ENCODE data around the gene NXT1.

DNA sequence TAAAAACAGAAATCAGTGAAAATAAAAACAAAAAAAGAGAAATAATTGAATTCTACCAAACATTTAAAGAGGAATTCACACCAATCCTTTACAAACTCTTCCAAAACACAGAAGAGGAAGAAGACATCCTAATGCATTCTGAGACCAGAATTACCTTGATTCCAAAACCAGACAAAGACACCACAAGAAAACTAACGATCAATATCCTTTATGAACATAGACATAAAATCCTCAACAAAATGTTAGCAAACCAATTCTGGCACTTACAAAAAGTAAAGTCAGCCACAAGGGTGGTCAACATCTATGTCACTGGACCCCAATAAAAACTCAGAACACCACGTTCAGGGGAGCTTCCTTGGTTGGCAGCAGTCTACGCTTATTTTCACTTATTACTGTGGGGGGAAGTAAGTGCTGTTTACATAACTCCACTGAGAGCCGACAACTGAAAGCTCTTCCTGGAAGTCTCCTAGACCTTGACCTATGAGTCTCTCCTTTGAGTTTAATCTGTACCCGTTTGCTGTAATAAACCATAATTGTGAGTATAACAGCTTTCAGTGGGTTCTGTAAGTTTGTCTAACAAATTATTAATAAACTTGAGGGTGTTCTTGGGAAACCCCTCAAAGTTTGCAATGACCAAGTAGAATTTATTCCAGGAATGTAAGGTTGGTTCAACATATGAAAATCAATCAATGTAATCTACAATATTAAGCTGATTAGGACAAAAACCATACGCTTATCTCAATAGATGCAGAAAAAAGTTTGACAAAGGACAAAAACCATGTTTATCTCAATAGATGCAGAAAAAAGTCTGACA, 35.9 kb downstream of the NXT1 start:
- TF ChIP-seq, protein P1, sequence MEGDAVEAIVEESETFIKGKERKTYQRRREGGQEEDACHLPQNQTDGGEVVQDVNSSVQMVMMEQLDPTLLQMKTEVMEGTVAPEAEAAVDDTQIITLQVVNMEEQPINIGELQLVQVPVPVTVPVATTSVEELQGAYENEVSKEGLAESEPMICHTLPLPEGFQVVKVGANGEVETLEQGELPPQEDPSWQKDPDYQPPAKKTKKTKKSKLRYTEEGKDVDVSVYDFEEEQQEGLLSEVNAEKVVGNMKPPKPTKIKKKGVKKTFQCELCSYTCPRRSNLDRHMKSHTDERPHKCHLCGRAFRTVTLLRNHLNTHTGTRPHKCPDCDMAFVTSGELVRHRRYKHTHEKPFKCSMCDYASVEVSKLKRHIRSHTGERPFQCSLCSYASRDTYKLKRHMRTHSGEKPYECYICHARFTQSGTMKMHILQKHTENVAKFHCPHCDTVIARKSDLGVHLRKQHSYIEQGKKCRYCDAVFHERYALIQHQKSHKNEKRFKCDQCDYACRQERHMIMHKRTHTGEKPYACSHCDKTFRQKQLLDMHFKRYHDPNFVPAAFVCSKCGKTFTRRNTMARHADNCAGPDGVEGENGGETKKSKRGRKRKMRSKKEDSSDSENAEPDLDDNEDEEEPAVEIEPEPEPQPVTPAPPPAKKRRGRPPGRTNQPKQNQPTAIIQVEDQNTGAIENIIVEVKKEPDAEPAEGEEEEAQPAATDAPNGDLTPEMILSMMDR (IDR thresholded peaks at IDR 0.05): no peak
- TF ChIP-seq POLR2A (IDR thresholded peaks at IDR 0.05): no peak

Measured in heart left ventricle (tissue), 13 donors.